ENCODE measurements around the gene TBC1D3B.
"Not testable (repeated sequence)": the region's sequence is repeated elsewhere in the genome, so short reads cannot be mapped to it uniquely, and the experiment has no call there.

The TBC1D3B gene

DNA sequence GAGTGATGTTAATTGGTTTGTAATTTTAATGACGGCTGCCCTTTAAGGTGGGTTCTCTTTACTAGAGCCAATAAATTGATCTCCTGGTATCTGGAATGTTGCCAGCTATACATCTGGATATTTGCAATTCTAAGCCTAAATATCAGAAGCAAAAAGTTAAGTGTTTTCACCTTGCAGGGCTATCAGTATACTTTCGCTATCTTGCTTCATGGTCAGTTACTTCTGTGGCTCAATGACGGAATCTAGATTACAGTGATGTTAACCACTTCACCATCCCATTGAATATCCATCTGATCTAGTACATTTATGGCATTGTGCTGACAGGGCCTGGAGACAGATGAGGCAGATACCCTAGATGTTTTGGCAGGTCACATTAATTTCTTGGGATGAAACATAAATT lies 44.5 kb downstream of the TBC1D3B start:
- DNase-seq (ENCODE audit: low read depth, low spot score): no peak
- H3K27ac ChIP-seq: no peak overlapping the region

DNA sequence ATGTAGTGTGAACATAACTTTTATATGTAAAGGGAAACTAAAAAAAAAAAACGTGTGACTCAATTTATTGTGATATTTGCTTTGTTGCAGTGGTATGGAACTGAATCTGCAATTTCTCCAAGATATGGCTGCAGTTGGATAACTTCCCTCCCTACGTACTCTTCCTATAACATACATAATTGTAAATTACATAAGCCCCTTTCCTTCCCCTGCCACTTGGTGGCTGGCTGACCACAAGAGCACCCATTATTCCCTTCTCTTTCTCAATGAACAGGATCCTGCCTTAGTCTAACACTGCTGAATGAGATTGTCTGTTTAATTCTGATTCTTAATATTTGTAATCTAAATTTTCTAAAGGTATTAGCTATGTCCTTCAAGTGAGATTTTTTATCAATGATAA lies 45.0 kb downstream of the TBC1D3B start:
- H3K27ac ChIP-seq: no peak overlapping the region
- no peak for DNase-seq (ENCODE audit: low read depth, low spot score)

DNA sequence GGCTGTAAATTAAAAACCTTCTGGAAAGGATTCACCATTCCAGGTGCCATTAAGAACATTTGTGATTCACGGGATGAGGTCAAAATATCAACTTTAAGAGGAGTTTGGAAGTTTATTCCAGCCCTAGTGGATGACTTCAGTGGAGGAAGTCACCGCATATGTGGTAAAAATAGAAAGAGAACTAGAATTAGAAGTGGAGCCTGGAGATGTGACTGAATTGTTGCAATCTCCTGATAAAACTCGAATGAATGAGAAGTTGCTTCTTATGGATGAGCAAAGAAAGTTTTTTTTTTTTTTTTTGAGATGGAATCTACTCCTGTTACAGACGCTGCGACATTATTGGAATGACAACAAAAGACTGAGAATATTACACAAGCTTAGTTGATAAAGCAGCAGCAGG lies 46.1 kb downstream of the TBC1D3B start:
- H3K27ac ChIP-seq: no peak overlapping the region
- DNase-seq (ENCODE audit: low read depth, low spot score): no peak

DNA sequence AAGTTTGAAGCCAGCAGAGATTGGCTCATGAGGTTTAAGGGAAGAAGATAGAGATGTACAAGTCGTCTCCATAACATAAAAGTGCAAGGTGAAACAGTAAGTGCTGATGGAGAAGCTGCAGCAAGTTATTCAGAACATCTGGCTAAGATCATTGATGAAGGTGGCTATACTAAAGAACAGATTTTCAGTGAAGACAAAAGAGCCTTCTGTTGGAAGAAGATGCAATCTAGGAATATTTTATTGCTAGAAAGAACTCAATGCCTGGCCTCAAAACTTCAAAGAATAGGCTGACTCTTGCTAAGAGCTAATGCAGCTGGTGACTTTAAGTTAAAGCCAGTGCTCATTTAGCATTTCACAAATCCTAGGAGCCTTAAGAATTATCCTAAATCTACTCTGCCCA lies 46.8 kb downstream of the TBC1D3B start:
- no peak for DNase-seq (ENCODE audit: low read depth, low spot score)

DNA sequence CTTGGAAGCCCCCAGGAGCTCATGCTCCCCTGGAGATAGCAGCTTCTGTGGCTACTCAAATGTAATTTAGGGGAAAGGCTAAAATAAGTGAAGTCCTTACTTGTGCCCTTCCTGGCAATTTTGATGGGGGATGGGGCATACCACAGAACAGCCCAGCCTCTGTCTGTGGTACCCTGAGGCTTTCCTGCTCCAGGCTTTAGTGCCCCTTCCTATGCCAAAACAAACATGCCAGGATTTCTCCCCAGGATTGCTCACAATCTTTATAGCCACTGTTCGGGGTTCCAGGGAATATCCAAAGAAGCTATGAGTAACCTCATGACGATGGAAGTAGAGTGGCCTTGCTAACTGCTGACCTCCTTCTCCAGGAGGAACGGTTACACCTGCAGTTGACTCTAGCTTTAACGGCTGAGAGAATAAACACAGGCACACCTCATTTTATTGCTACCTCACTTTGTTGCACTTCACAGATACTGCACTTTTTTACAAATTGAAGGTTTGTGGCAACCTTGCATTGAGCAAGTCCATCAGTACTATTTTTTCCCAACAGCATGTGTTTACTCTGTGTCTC lies 47.9 kb downstream of the TBC1D3B start:
- no peak overlapping the region for H3K27ac ChIP-seq
- no peak for DNase-seq (ENCODE audit: low read depth, low spot score)

More for the DNA sequence above, 46.8 kb downstream of the TBC1D3B start:
- no peak overlapping the region for H3K27ac ChIP-seq

DNA sequence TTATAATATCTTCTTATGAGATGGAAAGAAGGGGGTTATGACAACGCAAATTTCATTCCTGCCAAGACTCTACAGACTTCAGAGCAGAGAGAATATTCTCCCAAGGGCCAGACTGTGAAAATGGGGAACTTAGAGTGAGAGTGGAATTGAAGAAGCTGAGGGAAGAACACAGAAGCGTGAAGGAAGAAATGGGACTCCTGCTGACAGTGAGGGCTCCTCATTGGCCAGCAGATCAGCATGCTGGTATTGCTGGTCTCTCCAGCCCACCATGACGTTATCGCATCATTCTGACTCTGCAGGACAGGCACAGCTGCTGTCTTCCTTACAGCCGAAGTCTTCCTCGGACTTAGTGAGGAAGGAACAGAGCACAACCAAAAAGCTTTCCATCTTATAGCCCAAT lies 48.5 kb downstream of the TBC1D3B start:
- no peak for DNase-seq (ENCODE audit: low read depth, low spot score)
- H3K27ac ChIP-seq: no peak overlapping the region

DNA sequence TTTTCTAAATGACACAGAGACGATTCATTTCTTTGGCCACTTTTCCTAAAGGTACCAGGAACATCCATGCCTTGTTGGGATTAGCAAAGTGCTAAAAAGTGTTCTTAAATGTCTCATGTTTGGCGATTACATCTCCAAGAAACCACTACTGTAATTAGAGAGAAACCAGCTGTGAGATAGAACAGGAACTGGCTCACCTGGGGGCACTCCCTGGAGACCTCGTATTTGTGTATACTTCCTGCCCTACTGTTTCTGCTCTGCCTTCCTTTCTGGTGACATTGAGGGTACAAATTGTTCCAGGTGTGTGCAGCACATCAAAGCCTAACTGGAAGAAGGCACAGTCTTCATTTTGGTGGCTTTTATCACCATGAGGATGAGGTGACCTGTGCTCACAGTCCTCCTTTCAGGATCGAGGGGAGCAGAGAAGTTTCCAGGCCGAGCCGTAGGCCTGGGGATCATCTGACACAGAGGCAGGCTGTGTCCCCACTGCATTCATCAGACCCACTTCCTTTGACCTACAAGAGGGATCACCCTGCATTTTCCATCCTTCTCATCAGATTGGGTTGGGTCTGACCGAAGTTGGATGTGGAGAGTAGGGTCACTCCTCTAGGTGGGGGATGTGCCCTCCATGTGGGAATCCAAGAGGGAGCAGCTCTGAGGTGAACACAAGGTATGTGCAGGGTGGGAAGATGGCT lies 49.1 kb downstream of the TBC1D3B start:
- H3K27ac ChIP-seq: no peak overlapping the region

DNA sequence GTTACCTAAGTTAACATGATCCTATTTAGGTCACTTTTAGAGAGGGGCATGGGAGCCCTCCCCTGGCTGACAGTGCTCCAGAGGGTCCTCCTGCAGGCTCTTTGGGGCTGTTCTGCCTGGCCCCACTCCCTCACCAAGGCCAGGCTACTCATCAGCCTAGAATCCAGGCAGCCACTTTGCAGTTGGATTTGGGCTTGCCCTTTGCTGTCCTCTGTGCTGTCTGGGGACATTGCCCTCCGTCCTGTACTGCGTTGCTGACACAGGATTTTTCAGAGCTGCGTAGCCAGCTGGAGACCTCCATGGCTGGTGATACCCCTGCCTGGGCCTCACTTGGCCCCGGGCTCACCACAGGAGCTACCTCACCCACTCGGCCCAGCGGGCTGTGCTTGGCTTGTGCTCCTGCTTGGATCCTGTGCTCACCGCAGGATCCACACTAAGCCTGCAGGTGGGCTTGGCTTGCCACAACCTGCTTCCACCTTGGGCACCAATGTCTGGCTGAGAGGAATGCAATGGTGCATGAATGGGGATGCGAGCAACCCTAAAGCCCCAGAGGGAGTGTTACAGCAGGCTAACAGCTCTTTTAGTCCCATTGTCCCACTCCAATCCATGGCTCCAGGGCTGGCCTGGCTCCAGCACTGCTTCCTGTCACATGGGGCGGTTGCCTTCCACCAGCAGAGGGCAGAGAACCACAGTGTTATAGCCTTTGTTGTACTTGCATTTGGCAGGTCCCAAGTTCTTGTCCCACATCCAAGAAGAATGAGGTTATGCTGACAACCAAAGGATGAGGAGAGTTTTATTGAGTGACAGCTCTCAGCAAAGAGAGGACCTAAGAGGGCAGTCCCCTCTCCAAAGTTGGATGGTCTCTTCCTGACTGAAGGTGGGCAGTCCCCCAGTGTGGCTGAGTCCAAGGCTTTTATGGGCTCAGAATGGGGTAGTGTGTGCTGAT lies 51.3 kb downstream of the TBC1D3B start:
- no peak for DNase-seq (ENCODE audit: low read depth, low spot score)
- no peak overlapping the region for H3K27ac ChIP-seq

More for the DNA sequence above, 49.1 kb downstream of the TBC1D3B start:
- no peak for DNase-seq (ENCODE audit: low read depth, low spot score)

DNA sequence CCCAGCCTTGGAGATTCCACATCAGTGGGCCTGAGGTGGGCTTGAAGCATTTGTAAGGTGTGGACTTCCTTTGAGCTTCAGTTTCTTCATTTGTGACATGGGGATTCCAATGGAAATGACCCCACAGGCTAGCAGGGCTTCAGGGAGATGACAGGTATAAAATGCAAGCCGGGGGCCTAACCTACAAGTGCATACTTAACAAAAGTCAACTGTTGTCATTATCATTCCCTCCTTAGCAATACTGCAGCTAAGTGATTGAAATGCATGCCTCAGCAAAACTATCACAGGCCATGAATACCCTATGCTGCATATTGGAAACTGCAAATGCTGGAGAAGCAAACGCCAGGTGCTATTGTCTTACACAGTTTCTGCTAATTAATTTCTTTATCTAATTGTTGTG lies 53.0 kb downstream of the TBC1D3B start:
- no peak for DNase-seq (ENCODE audit: low read depth, low spot score)
- no peak overlapping the region for H3K27ac ChIP-seq

DNA sequence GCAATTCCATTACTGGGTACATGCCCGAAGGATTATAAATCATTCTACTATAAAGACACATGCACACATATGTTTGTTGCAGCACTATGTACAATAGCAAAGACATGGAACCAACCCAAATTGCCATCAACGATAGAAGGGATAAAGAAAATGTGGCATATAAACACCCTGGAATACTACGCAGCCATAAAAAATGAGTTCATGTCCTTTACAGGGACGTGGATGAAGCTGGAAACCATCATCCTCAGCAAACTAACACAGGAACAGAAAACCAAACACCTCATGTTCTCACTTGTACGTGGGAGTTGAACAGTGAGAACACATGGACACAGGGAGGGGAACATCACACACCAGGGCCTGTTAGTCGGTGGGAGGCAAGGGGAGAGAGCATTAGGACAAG lies 55.3 kb downstream of the TBC1D3B start:
- DNase-seq (ENCODE audit: low read depth, low spot score); H3K27ac ChIP-seq: not testable (repeated sequence)

DNA sequence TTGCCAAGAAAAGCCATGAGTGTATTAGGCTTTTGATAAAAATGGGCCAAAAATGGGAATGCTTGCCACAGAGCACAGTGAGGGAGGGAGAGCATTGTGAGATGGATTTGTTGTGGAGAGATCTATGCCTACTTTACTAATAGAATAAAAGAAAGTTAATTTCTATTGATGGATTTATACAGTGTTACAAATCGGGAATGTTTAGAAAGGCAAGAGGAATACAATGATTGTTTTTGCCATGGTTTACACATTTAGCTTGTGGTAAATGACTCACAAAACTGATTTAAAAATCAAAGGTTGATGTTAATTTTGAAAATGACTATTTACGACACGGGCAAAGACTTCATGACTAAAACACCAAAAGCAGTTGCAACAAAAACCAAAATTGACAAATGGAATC lies 56.2 kb downstream of the TBC1D3B start:
- DNase-seq (ENCODE audit: low read depth, low spot score): no peak
- H3K27ac ChIP-seq: no peak overlapping the region

DNA sequence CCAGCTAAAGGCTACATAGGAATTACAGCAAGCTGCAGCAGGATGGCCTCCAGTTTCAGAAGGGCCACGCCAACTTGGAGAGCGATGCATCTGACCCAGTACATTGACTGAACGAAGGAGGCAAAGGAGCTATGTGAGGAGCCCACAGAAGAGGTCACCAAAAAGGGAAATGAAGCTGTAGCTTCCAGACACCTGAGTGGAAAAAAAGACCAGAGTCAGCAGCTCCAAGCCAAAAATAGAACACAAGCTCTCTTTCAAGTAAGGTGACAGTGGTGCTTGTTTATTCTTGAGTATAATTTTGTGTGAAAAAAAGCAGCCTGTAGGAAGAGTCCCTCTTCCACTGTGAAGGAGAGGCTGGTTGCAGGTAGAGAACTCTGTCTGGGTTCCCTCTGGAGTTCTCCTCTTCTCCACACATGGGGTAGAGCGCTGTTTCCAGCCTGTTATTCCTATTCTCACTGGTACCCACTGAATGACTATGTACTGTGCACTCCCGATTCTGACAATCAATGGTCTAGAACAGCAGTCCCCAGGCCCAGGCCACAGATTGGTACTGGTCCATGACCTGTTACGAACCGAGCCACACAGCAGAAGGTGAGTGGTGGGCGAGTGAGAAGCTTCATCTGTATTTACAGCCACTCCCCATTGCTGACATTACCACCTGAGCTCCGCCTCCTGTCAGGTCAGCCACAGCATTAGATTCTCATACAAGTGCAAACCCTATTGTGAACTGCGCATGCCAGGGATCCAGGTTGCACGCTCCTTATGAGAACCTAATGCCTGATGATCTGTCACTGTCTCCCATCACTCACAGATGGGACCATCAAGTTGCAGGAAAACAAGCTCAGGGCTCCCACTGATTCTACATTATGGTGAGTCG lies 57.7 kb downstream of the TBC1D3B start:
- DNase-seq (ENCODE audit: low read depth, low spot score): no peak
- H3K27ac ChIP-seq: no peak overlapping the region

DNA sequence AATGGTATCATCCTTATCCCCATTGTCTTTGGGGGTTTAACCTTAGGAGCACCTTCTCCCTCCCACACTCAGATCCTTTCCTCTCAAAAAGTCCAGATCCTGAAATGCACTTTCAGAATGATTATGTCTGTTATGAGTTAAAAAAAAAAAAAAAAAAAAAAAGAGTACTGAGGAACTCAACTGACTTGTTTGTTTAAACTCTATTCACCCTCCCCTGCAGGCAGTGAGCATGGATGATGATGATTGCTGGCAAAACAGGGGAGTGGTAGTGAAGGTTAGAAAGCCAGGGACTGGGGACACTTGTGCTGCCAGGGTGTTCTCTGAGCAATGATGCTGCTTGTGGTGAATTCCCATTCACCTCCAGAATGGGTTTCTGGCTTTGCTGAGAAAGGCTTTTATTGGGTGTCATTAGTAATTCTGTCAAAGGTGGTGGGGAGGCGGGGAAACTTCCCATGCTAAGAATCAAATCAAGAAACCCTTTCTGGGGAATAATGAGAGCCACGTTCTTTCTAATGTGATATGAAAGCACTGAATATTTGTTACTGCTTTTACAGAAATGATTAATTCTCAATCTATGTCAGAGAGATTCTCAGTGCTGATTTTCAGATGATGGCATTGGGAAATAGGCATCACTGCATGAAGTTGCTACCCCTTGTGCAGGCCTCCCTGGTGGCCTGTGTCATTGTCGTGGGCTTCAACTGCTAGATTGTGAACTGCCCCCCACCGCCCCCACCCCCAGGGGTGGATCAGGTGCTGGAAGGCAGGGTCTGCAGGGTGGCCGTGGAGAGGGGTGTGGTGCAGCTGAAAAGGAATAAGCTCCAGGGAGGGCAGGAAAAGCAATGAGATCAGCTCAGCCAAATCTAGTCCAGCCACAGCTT lies 58.7 kb downstream of the TBC1D3B start:
- no peak overlapping the region for H3K27ac ChIP-seq
- DNase-seq (ENCODE audit: low read depth, low spot score): no peak
